VCaP (cell line): Measurements from ENCODE around the gene INSM2.

Source experiments
- H3K27ac ChIP-seq: fragments of 450-650 bp; 2 replicates; pipeline ENCODE4 v1.5.1; 2017
- CTCF ChIP-seq: fragments of 450-650 bp; conservative IDR thresholded peaks from 2 replicates; pipeline ENCODE4 v1.5.1; 2017; ENCODE audit warnings: mild to moderate bottlenecking, moderate library complexity

INSM2 gene

GRCh38 chr14:35531960-35532747 lies 1.8 kb upstream of the INSM2 start:
- peak overlapping the region; percentile 84 for H3K27ac ChIP-seq
- TF ChIP-seq CTCF = no peak

- no peak for TF ChIP-seq CTCF
- peak overlapping the region; percentile 84 for H3K27ac ChIP-seq
These were observed 1.1 kb upstream of the INSM2 start for GRCh38 chr14:35532783-35533356.

DNA sequence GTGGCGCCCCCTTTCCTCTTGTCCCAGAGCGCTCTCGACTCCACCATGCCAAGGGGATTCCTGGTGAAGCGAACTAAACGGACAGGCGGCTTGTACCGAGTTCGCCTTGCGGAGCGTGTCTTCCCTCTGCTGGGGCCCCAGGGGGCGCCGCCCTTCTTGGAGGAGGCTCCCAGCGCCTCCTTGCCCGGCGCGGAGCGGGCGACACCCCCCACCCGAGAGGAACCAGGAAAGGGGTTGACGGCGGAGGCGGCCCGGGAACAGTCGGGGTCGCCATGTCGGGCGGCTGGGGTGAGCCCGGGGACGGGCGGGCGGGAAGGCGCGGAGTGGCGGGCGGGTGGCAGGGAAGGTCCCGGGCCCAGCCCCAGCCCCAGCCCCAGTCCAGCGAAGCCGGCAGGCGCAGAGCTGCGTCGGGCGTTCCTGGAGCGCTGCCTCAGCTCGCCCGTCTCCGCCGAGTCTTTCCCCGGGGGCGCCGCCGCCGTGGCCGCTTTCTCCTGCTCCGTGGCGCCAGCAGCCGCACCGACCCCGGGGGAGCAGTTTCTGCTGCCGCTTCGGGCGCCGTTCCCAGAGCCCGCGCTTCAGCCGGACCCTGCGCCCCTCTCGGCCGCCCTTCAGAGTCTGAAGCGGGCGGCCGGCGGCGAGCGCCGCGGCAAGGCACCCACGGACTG lies 376 bp downstream of the INSM2 start:
- peak overlapping the region; percentile 84 for H3K27ac ChIP-seq
- TF ChIP-seq CTCF = peak; percentile 62

GRCh38 chr14:35534873-35535482 lies 1.0 kb downstream of the INSM2 start:
- TF ChIP-seq CTCF = no peak
- H3K27ac ChIP-seq = peak overlapping the region; percentile 84

GRCh38 chr14:35535483-35536112 lies 1.6 kb downstream of the INSM2 start:
- TF ChIP-seq CTCF = no peak
- peak overlapping the region; percentile 84 for H3K27ac ChIP-seq

- no peak overlapping the region for H3K27ac ChIP-seq
- no peak for TF ChIP-seq CTCF
These were observed 6.0 kb downstream of the INSM2 start for GRCh38 chr14:35539969-35540368.

DNA sequence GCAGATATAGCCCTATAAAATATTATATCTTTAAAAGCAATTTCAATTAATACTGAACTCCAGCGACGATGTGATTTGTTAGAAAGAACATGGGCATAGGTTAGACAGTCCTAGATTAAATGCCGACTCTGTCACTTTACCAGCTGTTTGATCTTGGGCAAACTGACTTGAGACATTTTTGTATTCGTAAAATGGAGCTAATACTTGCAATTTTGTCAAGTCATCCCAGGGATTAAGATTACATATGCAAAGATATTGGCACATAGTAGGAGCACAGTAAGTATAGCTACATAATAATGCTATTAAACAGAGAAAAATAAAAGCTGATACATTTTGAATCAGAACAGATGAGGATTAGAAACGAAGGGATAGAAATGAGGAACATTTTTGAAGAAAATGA lies 9.0 kb downstream of the INSM2 start:
- H3K27ac ChIP-seq = no peak overlapping the region
- TF ChIP-seq CTCF = no peak
